ENCODE data around the gene BMF. TPM values are rescaled to one million over a fixed set of nuclear protein-coding genes. Genes with fewer than 3 reads are reported as not detected.
A peak's percentile ranks its signal among the peaks of the same experiment; 100 is the strongest.

Gene BMF
- total RNA-seq, 1 donor from 2014 or later, result 43.4 TPM

GRCh38 chr15:40069178-40070165 is 39.2 kb downstream of the BMF start:
- DNase-seq (ENCODE audit: low read depth), result peak; percentile 81
- no peaks in the 10 kb centered on the region for H3K27me3 ChIP-seq (ENCODE audit: control insufficient read depth, insufficient read depth, low read length)
- no peaks in the 10 kb centered on the region for H3K36me3 ChIP-seq (ENCODE audit: control insufficient read depth, insufficient read depth, low read length)
- no peak overlapping the region for H3K4me3 ChIP-seq (ENCODE audit: low read depth, low read length)
- TF ChIP-seq, protein P1, sequence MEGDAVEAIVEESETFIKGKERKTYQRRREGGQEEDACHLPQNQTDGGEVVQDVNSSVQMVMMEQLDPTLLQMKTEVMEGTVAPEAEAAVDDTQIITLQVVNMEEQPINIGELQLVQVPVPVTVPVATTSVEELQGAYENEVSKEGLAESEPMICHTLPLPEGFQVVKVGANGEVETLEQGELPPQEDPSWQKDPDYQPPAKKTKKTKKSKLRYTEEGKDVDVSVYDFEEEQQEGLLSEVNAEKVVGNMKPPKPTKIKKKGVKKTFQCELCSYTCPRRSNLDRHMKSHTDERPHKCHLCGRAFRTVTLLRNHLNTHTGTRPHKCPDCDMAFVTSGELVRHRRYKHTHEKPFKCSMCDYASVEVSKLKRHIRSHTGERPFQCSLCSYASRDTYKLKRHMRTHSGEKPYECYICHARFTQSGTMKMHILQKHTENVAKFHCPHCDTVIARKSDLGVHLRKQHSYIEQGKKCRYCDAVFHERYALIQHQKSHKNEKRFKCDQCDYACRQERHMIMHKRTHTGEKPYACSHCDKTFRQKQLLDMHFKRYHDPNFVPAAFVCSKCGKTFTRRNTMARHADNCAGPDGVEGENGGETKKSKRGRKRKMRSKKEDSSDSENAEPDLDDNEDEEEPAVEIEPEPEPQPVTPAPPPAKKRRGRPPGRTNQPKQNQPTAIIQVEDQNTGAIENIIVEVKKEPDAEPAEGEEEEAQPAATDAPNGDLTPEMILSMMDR (IDR thresholded peaks at IDR 0.05; ENCODE audit: insufficient read depth, low read length, poor library complexity, severe bottlenecking), result no peak

DNA sequence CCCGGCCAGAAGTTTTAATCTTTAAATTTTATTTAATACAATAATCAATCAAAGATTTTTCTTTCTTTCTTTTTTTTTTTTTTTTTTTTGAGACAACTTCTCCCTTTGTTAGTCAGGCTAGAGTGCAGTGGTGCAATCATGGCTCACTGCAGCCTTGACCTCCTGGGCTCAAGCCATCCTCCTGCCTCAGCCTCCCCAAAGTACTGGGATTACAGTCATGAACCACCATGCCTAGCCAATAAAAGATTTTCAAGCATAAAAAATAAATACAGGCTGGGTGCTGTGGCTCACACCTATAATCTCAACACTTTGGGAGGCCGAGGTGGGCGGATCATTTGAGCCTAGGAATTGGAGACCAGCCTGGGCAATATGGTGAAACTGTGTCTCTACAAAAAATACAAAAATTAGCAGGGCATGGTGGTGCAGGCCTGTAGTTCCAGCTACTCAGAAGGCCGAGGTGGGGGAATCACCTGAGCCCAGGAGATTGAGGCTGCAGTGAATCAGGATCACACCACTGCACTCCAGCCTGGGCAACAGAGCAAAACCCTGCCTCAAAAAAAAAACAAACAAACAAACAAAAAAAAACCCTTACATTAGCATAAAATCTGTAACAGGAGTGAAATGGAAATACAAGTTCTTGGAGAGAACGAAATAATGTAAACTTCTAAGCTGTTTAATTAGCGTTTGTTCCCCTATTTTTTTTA is 40.6 kb downstream of the BMF start:
- TF ChIP-seq, protein P1 (IDR thresholded peaks at IDR 0.05; ENCODE audit: insufficient read depth, low read length, poor library complexity, severe bottlenecking), result no peak
- no peaks in the 10 kb centered on the region for H3K36me3 ChIP-seq (ENCODE audit: control insufficient read depth, insufficient read depth, low read length)
- no peak for DNase-seq (ENCODE audit: low read depth)

DNA sequence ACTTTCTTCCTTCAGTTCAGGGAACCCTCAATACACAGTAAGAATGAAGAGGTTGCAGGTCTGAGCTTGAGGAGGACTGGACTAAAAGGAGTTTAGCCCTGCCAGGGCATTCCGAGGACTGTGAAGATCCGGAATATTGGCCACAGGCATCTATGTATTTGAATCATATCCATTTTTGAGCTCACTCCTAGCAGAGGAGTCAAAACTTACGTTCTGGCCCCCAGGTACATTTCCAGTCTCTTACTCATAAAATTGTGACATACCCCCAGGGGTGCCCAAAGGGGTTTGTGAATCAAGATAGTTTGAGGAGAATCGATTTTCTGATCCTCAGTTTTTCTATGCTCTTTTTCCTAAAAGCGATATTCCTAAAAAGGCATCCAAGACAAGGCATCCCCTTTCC is 42.1 kb downstream of the BMF start:
- TF ChIP-seq, protein P1 (IDR thresholded peaks at IDR 0.05; ENCODE audit: insufficient read depth, low read length, poor library complexity, severe bottlenecking), result no peak
- DNase-seq (ENCODE audit: low read depth), result no peak
- Histone ChIP-seq H3K36me3 (ENCODE audit: control insufficient read depth, insufficient read depth, low read length) (no peaks in the 10 kb centered on the region), H3K4me3 (ENCODE audit: low read depth, low read length) (no peak overlapping the region), H3K27me3 (ENCODE audit: control insufficient read depth, insufficient read depth, low read length) (no peaks in the 10 kb centered on the region)

More for the DNA sequence above, 40.6 kb downstream of the BMF start:
- H3K27me3 ChIP-seq (ENCODE audit: control insufficient read depth, insufficient read depth, low read length), result no peaks in the 10 kb centered on the region
- H3K4me3 ChIP-seq (ENCODE audit: low read depth, low read length), result no peak overlapping the region

DNA sequence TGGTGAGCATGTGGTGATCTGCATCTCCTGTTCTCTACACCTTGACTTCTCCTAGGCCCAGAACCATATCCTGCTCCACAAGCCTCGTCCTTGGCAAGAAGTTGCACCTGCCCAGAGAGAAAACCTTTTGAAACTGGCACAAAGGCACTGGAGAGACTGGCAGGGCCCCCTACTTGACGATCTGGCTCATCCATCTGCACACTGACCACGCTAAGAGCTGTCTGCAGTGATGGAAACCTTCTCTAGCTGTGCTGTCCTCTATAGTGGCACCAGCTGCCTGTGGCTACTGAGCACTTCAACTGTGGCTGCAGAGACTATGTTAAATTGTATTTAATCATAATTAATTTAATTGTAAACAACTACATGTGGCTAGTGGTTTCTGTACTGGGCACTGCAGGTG is 43.5 kb downstream of the BMF start:
- H3K27me3 ChIP-seq (ENCODE audit: control insufficient read depth, insufficient read depth, low read length), result no peaks in the 10 kb centered on the region
- no peak for DNase-seq (ENCODE audit: low read depth)
- TF ChIP-seq, protein P1 (IDR thresholded peaks at IDR 0.05; ENCODE audit: insufficient read depth, low read length, poor library complexity, severe bottlenecking), result no peak
- no peaks in the 10 kb centered on the region for H3K36me3 ChIP-seq (ENCODE audit: control insufficient read depth, insufficient read depth, low read length)
- no peak overlapping the region for H3K4me3 ChIP-seq (ENCODE audit: low read depth, low read length)

GRCh38 chr15:40064231-40064894 is 44.3 kb downstream of the BMF start:
- no peaks in the 10 kb centered on the region for H3K36me3 ChIP-seq (ENCODE audit: control insufficient read depth, insufficient read depth, low read length)
- TF ChIP-seq, protein P1 (IDR thresholded peaks at IDR 0.05; ENCODE audit: insufficient read depth, low read length, poor library complexity, severe bottlenecking), result no peak
- no peak overlapping the region for H3K4me3 ChIP-seq (ENCODE audit: low read depth, low read length)
- H3K27me3 ChIP-seq (ENCODE audit: control insufficient read depth, insufficient read depth, low read length), result no peaks in the 10 kb centered on the region
- DNase-seq (ENCODE audit: low read depth), result no peak
